DMS153 treated with DMSO at 0.1 percent for 48 hours (cell line): ENCODE results near the gene ANKMY2.
A peak's percentile ranks its signal among the peaks of the same experiment; 100 is the strongest.
"Not testable (repeated sequence)": the region's sequence is repeated elsewhere in the genome, so short reads cannot be mapped to it uniquely, and the experiment has no call there.

Experiments used
- DNase-seq: peaks from one replicate; lab custom pipeline; 2025; ENCODE audit not compliant: unreplicated experiment; lab: John Stamatoyannopoulos, UW

The ANKMY2 gene

GRCh38 chr7:16659854-16660497, 14.4 kb upstream of the ANKMY2 start:
- not testable (repeated sequence) for DNase-seq

- DNase-seq, result no peak
Observed at GRCh38 chr7:16657656-16658279, 12.2 kb upstream of the ANKMY2 start.

GRCh38 chr7:16656141-16656540, 10.6 kb upstream of the ANKMY2 start:
- DNase-seq, result no peak

GRCh38 chr7:16655394-16655793, 9.8 kb upstream of the ANKMY2 start:
- no peak for DNase-seq

- DNase-seq, result peak; percentile 33
Observed at GRCh38 chr7:16652888-16653287, 7.3 kb upstream of the ANKMY2 start.

GRCh38 chr7:16652240-16652583, 6.7 kb upstream of the ANKMY2 start:
- no peak for DNase-seq

GRCh38 chr7:16651396-16652239, 6.1 kb upstream of the ANKMY2 start:
- DNase-seq, result no peak

- no peak for DNase-seq
Observed at GRCh38 chr7:16650266-16650665, 4.7 kb upstream of the ANKMY2 start.

- no peak for DNase-seq
Observed at GRCh38 chr7:16649196-16649595, 3.6 kb upstream of the ANKMY2 start.

GRCh38 chr7:16648551-16648950, 3.0 kb upstream of the ANKMY2 start:
- DNase-seq, result no peak

- no peak for DNase-seq
Observed at GRCh38 chr7:16647435-16647960, 1.9 kb upstream of the ANKMY2 start.

- no peak for DNase-seq
Observed at GRCh38 chr7:16646472-16647072, 1.0 kb upstream of the ANKMY2 start.

- no peak for DNase-seq
Observed at GRCh38 chr7:16644636-16645592, 640 bp downstream of the ANKMY2 start.

GRCh38 chr7:16644157-16644556, 1.4 kb downstream of the ANKMY2 start:
- no peak for DNase-seq

GRCh38 chr7:16638282-16639280, 7.0 kb downstream of the ANKMY2 start:
- DNase-seq, result no peak

- no peak for DNase-seq
Observed at GRCh38 chr7:16637379-16637778, 8.2 kb downstream of the ANKMY2 start.

GRCh38 chr7:16636555-16637101, 8.9 kb downstream of the ANKMY2 start:
- DNase-seq, result no peak

- no peak for DNase-seq
Observed at GRCh38 chr7:16634271-16634738, 11.2 kb downstream of the ANKMY2 start.

GRCh38 chr7:16630654-16631053, 14.9 kb downstream of the ANKMY2 start:
- no peak for DNase-seq
